GM20000 (cell line): Measurements from ENCODE around the gene CLEC2D.
"Not testable (repeated sequence)": the region's sequence is repeated elsewhere in the genome, so short reads cannot be mapped to it uniquely, and the experiment has no call there.

Experiments used
- DNase-seq: peaks from one replicate; pipeline ENCODE4 v3.0.0; 2012; ENCODE audit warnings: low spot score
- CTCF ChIP-seq: IDR thresholded peaks from 2 replicates; pipeline ENCODE4 v1.5.1; 2012; ENCODE audit warnings: mild to moderate bottlenecking, control low read depth; ENCODE audit errors: extremely low read depth, missing control alignments

Gene CLEC2D

DNA sequence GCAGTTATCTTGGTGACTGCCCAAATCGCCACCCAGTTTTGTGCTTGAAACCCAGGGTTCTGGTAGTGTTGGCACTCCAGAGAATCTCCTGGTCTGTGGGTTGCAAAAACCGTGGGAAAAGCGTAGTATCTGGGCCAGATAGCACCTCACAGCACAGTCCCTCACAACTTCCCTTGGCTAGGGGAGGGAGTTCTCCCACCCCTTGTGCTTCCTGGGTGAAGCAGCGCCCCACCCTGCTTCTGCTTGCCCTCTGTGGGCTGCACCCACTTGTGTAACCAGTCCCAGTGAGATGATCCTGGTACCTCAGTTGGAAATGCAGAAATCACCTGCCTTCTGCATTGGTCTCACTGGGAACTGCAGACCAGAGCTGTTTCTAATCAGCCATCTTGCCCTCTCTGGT, 16.4 kb downstream of the CLEC2D start:
- no peak for DNase-seq
- no peak for TF ChIP-seq CTCF

- no peak for DNase-seq
- TF ChIP-seq CTCF, result no peak
Measured at GRCh38 chr12:9687228-9687627, 17.7 kb downstream of the CLEC2D start.

DNA sequence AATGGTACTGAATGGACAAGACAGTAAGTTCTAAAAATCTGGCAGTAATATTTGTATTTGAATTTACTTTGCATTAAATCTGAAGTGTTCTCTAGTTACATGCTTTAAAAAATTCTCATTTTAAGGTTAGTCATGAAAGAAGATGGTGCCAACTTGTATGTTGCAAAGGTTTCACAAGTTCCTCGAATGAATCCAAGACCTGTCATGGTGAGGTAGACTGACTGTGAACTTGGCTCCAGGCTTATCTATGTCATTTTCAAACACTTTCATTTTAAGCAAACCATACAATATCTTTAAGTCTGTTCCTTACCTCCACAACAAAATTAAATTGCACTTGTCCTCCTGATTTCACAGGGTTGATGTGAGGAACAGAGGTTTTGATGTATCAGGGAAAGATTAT, 23.4 kb downstream of the CLEC2D start:
- no peak for DNase-seq
- TF ChIP-seq CTCF, result no peak

GRCh38 chr12:9694241-9694640, 24.7 kb downstream of the CLEC2D start:
- no peak for TF ChIP-seq CTCF
- no peak for DNase-seq

- DNase-seq, result not testable (repeated sequence)
Measured at GRCh38 chr12:9695150-9695549, 25.6 kb downstream of the CLEC2D start.

DNA sequence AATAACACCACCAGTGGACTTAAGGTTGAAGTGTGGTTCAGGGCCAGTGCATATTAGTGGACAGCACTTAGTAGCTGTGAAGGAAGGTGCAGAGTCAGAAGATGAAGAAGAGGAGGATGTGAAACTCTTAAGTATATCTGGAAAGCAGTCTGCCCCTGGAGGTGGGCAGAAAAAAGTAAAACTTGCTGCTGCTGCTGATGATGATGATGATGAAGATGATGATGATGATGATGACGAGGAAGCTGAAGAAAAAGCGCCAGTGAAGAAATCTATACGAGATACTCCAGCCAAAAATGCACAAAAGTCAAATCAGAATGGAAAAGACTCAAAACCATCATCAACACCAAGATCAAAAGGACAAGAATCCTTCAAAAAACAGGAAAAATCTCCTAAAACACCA, 26.1 kb downstream of the CLEC2D start:
- DNase-seq, result not testable (repeated sequence)

DNA sequence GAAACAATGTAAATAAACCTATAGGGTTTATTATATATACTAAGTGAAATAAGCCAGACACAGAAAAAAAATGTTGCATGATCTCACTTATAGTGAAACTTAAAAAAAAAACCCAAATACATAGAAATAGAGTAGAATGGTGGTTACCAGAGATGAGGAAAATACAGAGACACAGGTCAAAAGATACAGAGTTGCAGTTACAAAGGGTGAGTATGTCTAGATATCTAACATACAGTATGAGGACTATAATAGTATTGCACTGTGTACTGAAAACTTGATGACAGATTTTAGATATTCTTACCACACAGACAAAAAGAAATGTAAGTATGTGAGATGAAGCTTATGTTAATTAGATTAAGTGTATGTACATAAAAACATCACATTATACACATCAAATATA, 28.1 kb downstream of the CLEC2D start:
- TF ChIP-seq CTCF, result no peak
- DNase-seq, result no peak

GRCh38 chr12:9698681-9699080, 29.2 kb downstream of the CLEC2D start:
- TF ChIP-seq CTCF, result no peak

More at GRCh38 chr12:9698681-9699080, 29.2 kb downstream of the CLEC2D start:
- DNase-seq, result no peak
